HS-27A (cell line): Measurements from ENCODE around the gene MED9.

Experiments used
- DNase-seq: peaks from one replicate; pipeline ENCODE4 v3.0.0-alpha.2; 2012; ENCODE audit warnings: low read depth, missing footprints

The MED9 gene

GRCh38 chr17:17505151-17505550 is 28.4 kb downstream of the MED9 start:
- no peak for DNase-seq

GRCh38 chr17:17505610-17506171 is 28.9 kb downstream of the MED9 start:
- DNase-seq, result no peak

- DNase-seq, result no peak
Measured at GRCh38 chr17:17506181-17506741, 29.5 kb downstream of the MED9 start.

GRCh38 chr17:17506893-17507464 is 30.2 kb downstream of the MED9 start:
- DNase-seq, result no peak

GRCh38 chr17:17507465-17508011 is 30.7 kb downstream of the MED9 start:
- DNase-seq, result no peak

- DNase-seq, result no peak
Measured at GRCh38 chr17:17508019-17508535, 31.3 kb downstream of the MED9 start.

- DNase-seq, result no peak
Measured at GRCh38 chr17:17508646-17509591, 32.1 kb downstream of the MED9 start.

- no peak for DNase-seq
Measured at GRCh38 chr17:17509601-17510425, 33.0 kb downstream of the MED9 start.

- no peak for DNase-seq
Measured at GRCh38 chr17:17510456-17511292, 33.9 kb downstream of the MED9 start.

- no peak for DNase-seq
Measured at GRCh38 chr17:17511293-17511741, 34.5 kb downstream of the MED9 start.

GRCh38 chr17:17511881-17512858 is 35.4 kb downstream of the MED9 start:
- peak; percentile 72 for DNase-seq

- no peak for DNase-seq
Measured at GRCh38 chr17:17512866-17513265, 36.1 kb downstream of the MED9 start.

GRCh38 chr17:17513626-17514025 is 36.8 kb downstream of the MED9 start:
- DNase-seq, result no peak

GRCh38 chr17:17514361-17514992 is 37.7 kb downstream of the MED9 start:
- DNase-seq, result no peak

- DNase-seq, result no peak
Measured at GRCh38 chr17:17514993-17515933, 38.5 kb downstream of the MED9 start.

- no peak for DNase-seq
Measured at GRCh38 chr17:17515934-17516930, 39.4 kb downstream of the MED9 start.
